Right atrium auricular region (tissue), 2 donors: ENCODE results near the gene STAM. TPM values are rescaled to one million over a fixed set of nuclear protein-coding genes. Genes with fewer than 3 reads are reported as not detected.

Source experiments
- DNase-seq: peaks from one replicate; pipeline ENCODE4 v3.0.0-alpha.2; 2019; ENCODE audit warnings: low spot score
- H3K27ac ChIP-seq, 2 donors: fragments of 200-600 bp; sonication (generic); 1 replicate in 1 of 2; 2 replicates in 1 of 2; pipeline ENCODE4 v1.5.1; 2016 to 2019
- H3K27me3 ChIP-seq, 2 donors: fragments of 200-600 bp; sonication (generic); one replicate each; pipeline versions ENCODE4 v1.5.1 to v1.6.0; 2017 to 2019
- H3K36me3 ChIP-seq: fragments of 200-600 bp; sonication (generic); one replicate; pipeline ENCODE4 v1.5.1; 2016
- H3K4me1 ChIP-seq, 2 donors: fragments of 200-600 bp; sonication (generic); one replicate each; pipeline versions ENCODE4 v1.5.1 to v1.6.0; 2017 to 2019
- H3K4me3 ChIP-seq, 2 donors: fragments of 200-600 bp; sonication (generic); 1 replicate in 1 of 2; 2 replicates in 1 of 2; pipeline ENCODE4 v1.5.1; 2017 to 2019; ENCODE audit warnings: mild to moderate bottlenecking in 1 of 2, moderate library complexity in 1 of 2
- H3K9me3 ChIP-seq, 2 donors: fragments of 200-600 bp; sonication (generic); one replicate each; pipeline ENCODE4 v1.5.1; 2019
- CTCF ChIP-seq, 2 donors: fragments of 200-600 bp; sonication (generic); IDR thresholded peaks; one replicate each; pipeline ENCODE4 v1.5.1; 2019; ENCODE audit warnings: antibody characterized with exemption in 2 of 2
- total RNA-seq, 2 donors: library from RNA; depleted of rRNA; stranded (reverse); fragments of >200 nt; gene quantifications; one replicate each; pipeline ENCODE4 v1.1.0, GENCODE V29; 2016

The STAM gene
- total RNA-seq, 2 donors from 2014 or later = 28.9 to 38.0 TPM

GRCh38 chr10:17765602-17766001 lies 121.7 kb downstream of the STAM start:
- no peak overlapping the region for H3K4me3 ChIP-seq
- no peaks in the 10 kb centered on the region for H3K36me3 ChIP-seq
- H3K4me1 ChIP-seq = no peaks in the 10 kb centered on the region
- no peak overlapping the region for H3K27ac ChIP-seq
- no peak for DNase-seq
- no peaks in the 10 kb centered on the region for H3K27me3 ChIP-seq
- H3K9me3 ChIP-seq = no peaks in the 10 kb centered on the region
- TF ChIP-seq CTCF (IDR thresholded peaks at IDR 0.05) = no peak

Other genes starting within 250 kb of the STAM start
- 10 to 100 TPM in 1 of 2 donors, 1 to 10 TPM in 1; 5.3 to 11.0 TPM for gene ST8SIA6, start 189.6 kb upstream of the STAM start, total RNA-seq
- 100 to 1,000 TPM; 101 to 143 TPM for gene HACD1, start 26.8 kb upstream of the STAM start, total RNA-seq
- gene TMEM236, start 108.0 kb downstream of the STAM start, total RNA-seq = under 1 TPM; 0.41 to 0.90 TPM
- 10 to 100 TPM; 10.8 to 26.0 TPM for gene MRC1, start 165.2 kb downstream of the STAM start, total RNA-seq